Sigmoid colon (tissue), 7 donors: ENCODE measurements around the gene CTIF. TPM values are rescaled to one million over a fixed set of nuclear protein-coding genes. Genes with fewer than 3 reads are reported as not detected.

ENCODE experiments used
- DNase-seq: peaks from one replicate; pipeline ENCODE4 v3.0.0-alpha.2; 2019
- H3K27ac ChIP-seq, 4 donors: fragments of 200-600 bp; sonication (generic); one replicate each; pipeline ENCODE4 v1.5.1; 2016 to 2019; ENCODE audit warnings: mild to moderate bottlenecking in 1 of 4
- H3K27me3 ChIP-seq, 3 donors: fragments of 200-600 bp; sonication (generic); one replicate each; pipeline ENCODE4 v1.5.1; 2019; ENCODE audit warnings: mild to moderate bottlenecking in 1 of 3
- H3K36me3 ChIP-seq, 4 donors: fragments of 200-600 bp; sonication (generic); one replicate each; pipeline ENCODE4 v1.5.1; 2016 to 2019
- H3K4me1 ChIP-seq, 4 donors: fragments of 200-600 bp; sonication (generic); one replicate each; pipeline ENCODE4 v1.5.1; 2017 to 2019
- H3K4me3 ChIP-seq, 4 donors: fragments of 200-600 bp; sonication (generic); one replicate each; pipeline ENCODE4 v1.5.1; 2017 to 2019; ENCODE audit warnings: mild to moderate bottlenecking in 2 of 4, moderate library complexity in 1 of 4
- H3K9me3 ChIP-seq, 4 donors: fragments of 200-600 bp in 3 of 4; sonication (generic) in 3 of 4; one replicate each; pipeline versions ENCODE4 v1.5.1 to v1.6.1; 2013 to 2019
- EP300 ChIP-seq, 4 donors: sonication (generic); formaldehyde crosslinking; IDR thresholded peaks; one replicate each; pipeline ENCODE4 v1.6.1; 2017; ENCODE audit warnings: antibody characterized with exemption in 4 of 4
- POLR2A ChIP-seq, 2 donors: fragments of 450-650 bp; IDR thresholded peaks; one replicate each; pipeline ENCODE4 v1.6.1; 2016; ENCODE audit warnings: antibody characterized with exemption in 2 of 2, mild to moderate bottlenecking in 2 of 2, moderate library complexity in 2 of 2
- POLR2AphosphoS5 ChIP-seq, 4 donors: sonication (generic); formaldehyde crosslinking; IDR thresholded peaks; one replicate each; pipeline ENCODE4 v1.6.1; 2017; ENCODE audit warnings: antibody characterized with exemption in 4 of 4
- WGBS, 2 donors: extraction: QIAGEN DNeasy Blood & Tissue Kit; methylation state at CpG; one replicate each; pipeline ENCODE4 v1.1.7; 2013; 5-methylcytosine and 5-hydroxymethylcytosine counted together
- intact Hi-C: fragments of 100-400 bp; cut with DNase I; formaldehyde crosslinking; loops from one replicate; pipeline ENCODE4 v1.15.1; 2023
- polyA plus RNA-seq, 3 donors: library from polyadenylated mRNA; stranded (reverse); fragments of 200-250 nt; gene quantifications; one replicate each; pipeline ENCODE4 v1.2.3, GENCODE V29; 2013
- total RNA-seq, 4 donors: library from RNA; depleted of rRNA; stranded (reverse); fragments of >200 nt; gene quantifications; one replicate each; pipeline ENCODE4 v1.1.0, GENCODE V29; 2016
- TF ChIP-seq, protein P1 (sequence below), 4 experiments: fragments of 450-650 bp in 3 of 4; fragments of 200-600 bp in 1 of 4; IDR thresholded peaks; one replicate each; pipeline ENCODE4 v1.5.1; 2016 to 2019; ENCODE audit warnings: antibody characterized with exemption in 4 of 4, mild to moderate bottlenecking in 3 of 4, moderate library complexity in 2 of 4
- donor health status: healthy with polysubstance abuse.
- donor health status: Bipolar disorder and iron deficiency.
- donor health status: healthy.

Gene CTIF
- total and polyA plus RNA-seq, 7 donors = 3.6 to 65.9 (median 22.5) TPM

DNA sequence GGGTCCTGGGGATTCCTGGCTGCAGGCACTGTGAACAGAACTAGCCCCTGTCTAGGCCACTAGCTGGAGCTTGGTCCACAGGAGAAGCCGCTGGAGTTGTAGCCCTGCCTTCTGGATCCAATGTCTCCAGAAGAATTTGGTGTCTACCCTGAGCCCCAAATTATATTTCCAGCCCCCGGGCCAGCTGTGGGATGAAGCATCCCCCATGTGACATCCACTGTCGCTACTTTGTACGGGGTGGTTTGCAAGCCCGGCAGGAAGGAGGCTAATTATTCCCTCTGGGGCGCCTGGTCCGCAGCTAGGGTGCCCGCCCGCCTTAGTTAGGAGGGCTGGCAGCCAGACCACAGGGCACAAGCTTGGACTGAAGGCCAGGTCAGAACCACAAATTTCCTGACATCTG, 305.4 kb downstream of the CTIF start:
- WGBS, 2 donors = 92 to 98% methylated on average over 9 of the region's 9 CpGs
- Histone ChIP-seq H3K27ac (no peak overlapping the region), H3K4me1 (peaks cover 0 to 24% (median 6%) of the 10 kb centered on the region in 4 donors), H3K4me3 (no peak overlapping the region), H3K9me3 (no peaks in the 10 kb centered on the region), H3K27me3 (no peaks in the 10 kb centered on the region), H3K36me3 (no peaks in the 10 kb centered on the region)
- intact Hi-C loops = no loop called here
- TF ChIP-seq, protein P1, sequence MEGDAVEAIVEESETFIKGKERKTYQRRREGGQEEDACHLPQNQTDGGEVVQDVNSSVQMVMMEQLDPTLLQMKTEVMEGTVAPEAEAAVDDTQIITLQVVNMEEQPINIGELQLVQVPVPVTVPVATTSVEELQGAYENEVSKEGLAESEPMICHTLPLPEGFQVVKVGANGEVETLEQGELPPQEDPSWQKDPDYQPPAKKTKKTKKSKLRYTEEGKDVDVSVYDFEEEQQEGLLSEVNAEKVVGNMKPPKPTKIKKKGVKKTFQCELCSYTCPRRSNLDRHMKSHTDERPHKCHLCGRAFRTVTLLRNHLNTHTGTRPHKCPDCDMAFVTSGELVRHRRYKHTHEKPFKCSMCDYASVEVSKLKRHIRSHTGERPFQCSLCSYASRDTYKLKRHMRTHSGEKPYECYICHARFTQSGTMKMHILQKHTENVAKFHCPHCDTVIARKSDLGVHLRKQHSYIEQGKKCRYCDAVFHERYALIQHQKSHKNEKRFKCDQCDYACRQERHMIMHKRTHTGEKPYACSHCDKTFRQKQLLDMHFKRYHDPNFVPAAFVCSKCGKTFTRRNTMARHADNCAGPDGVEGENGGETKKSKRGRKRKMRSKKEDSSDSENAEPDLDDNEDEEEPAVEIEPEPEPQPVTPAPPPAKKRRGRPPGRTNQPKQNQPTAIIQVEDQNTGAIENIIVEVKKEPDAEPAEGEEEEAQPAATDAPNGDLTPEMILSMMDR (IDR thresholded peaks at IDR 0.05) = no peak
- TF ChIP-seq EP300 (IDR thresholded peaks at IDR 0.05) (no peak), POLR2A (IDR thresholded peaks at IDR 0.05) (no peak), POLR2AphosphoS5 (IDR thresholded peaks at IDR 0.05) (no peak)
- DNase-seq = no peak

DNA sequence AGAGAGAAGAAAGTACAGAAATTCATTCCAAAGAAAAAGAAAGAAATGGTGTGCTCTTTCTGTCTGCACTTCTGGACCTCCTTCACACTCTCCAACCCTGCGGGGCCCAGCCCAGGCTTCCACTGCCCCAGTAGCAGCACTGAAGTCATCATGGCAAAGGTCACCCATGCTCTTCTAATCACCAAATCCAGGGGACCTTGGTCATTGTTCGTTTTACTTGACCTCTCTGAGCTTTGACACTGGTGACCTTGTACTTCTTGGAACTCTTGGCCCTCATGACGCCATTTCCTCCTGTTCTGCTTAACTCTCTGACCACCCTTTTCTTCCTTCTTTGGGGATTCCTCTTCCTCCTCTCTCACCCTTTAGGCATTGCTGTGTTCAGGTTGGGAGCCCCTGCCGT, 306.3 kb downstream of the CTIF start:
- Histone ChIP-seq H3K4me1 (peaks cover 0 to 26% (median 6%) of the 10 kb centered on the region in 4 donors), H3K4me3 (no peak overlapping the region), H3K36me3 (no peaks in the 10 kb centered on the region), H3K27me3 (no peaks in the 10 kb centered on the region), H3K9me3 (no peaks in the 10 kb centered on the region), H3K27ac (no peak overlapping the region)
- TF ChIP-seq EP300 (IDR thresholded peaks at IDR 0.05) (no peak), POLR2AphosphoS5 (IDR thresholded peaks at IDR 0.05) (no peak), POLR2A (IDR thresholded peaks at IDR 0.05) (no peak)
- TF ChIP-seq, protein P1 (IDR thresholded peaks at IDR 0.05) = no peak
- 86 to 90% methylated on average over 4 of the region's 4 CpGs for WGBS, 2 donors
- intact Hi-C loops = no loop called here
- no peak for DNase-seq

DNA sequence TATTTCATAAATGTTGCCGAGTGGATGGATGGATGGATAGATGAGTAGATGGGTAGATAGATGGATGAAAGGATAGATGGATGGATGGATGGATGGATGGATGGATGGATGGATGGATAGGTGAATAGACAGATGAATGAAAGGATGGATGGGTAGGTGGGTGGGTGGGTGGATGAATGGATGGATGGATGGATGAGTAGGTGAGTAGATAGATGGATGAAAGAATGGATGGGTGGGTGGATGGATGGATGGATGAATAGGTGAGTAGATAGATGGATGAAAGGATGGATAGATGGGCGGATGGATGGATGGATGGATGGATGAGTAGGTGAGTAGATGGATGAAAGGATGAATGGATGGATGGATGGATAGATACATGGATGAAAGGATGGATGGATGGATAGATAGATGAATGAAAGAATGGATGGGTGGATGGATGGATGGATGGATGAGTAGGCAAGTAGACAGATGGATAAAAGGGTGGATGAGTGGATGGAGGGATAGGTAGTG, 307.6 kb downstream of the CTIF start:
- Histone ChIP-seq H3K36me3 (no peaks in the 10 kb centered on the region), H3K4me1 (peaks cover 0 to 27% (median 13%) of the 10 kb centered on the region in 4 donors), H3K27me3 (no peaks in the 10 kb centered on the region), H3K4me3 (no peak overlapping the region), H3K9me3 (no peaks in the 10 kb centered on the region), H3K27ac (no peak overlapping the region)
- no peak for DNase-seq
- 94 to 97% methylated on average over 2 of the region's 2 CpGs for WGBS, 2 donors
- intact Hi-C loops = no loop called here
- TF ChIP-seq, protein P1 (IDR thresholded peaks at IDR 0.05) = no peak
- no peak for TF ChIP-seq POLR2A (IDR thresholded peaks at IDR 0.05)
- no peak for TF ChIP-seq EP300 (IDR thresholded peaks at IDR 0.05)
- no peak for TF ChIP-seq POLR2AphosphoS5 (IDR thresholded peaks at IDR 0.05)

GRCh38 chr18:48847807-48848486, 309.1 kb downstream of the CTIF start:
- Histone ChIP-seq H3K9me3 (no peaks in the 10 kb centered on the region), H3K27ac (peak overlapping the region in 2 of 4 donors; percentile 17 to 18), H3K36me3 (no peaks in the 10 kb centered on the region), H3K4me1 (peaks cover 0 to 23% (median 15%) of the 10 kb centered on the region in 4 donors), H3K4me3 (no peak overlapping the region), H3K27me3 (no peaks in the 10 kb centered on the region)
- TF ChIP-seq, protein P1 (IDR thresholded peaks at IDR 0.05) = no peak
- TF ChIP-seq EP300 (IDR thresholded peaks at IDR 0.05) = no peak
- TF ChIP-seq POLR2AphosphoS5 (IDR thresholded peaks at IDR 0.05) = no peak
- TF ChIP-seq POLR2A (IDR thresholded peaks at IDR 0.05) = no peak
- intact Hi-C loops = no loop called here
- DNase-seq = no peak
- 90 to 91% methylated on average over 11 of the region's 11 CpGs for WGBS, 2 donors
